Measurements from ENCODE around the gene RNF103. TPM values are rescaled to one million over a fixed set of nuclear protein-coding genes. Genes with fewer than 3 reads are reported as not detected.

Gene RNF103
- total and polyA plus RNA-seq, 2 donors from 2014 or later, result 12.5 to 29.9 TPM

GRCh38 chr2:86580560-86580959 lies 43.1 kb downstream of the RNF103 start:
- no peaks in the 10 kb centered on the region for H3K4me1 ChIP-seq (ENCODE audit: control insufficient read depth in 2 of 3, insufficient read depth in 2 of 3, low read depth in 1 of 3, low read length in 3 of 3)
- H3K36me3 ChIP-seq (ENCODE audit: control insufficient read depth in 2 of 3, insufficient read depth in 3 of 3, low read length in 3 of 3), result no peaks in the 10 kb centered on the region
- H3K9me3 ChIP-seq (ENCODE audit: control insufficient read depth in 2 of 3, insufficient read depth in 1 of 3, low read length in 3 of 3), result no peaks in the 10 kb centered on the region
- intact Hi-C loops (cut with DNase I), result no loop called here
- H3K9ac ChIP-seq (ENCODE audit: low read length in 3 of 3), result no peak overlapping the region
- no peak overlapping the region for H3K27ac ChIP-seq (ENCODE audit: low read depth in 2 of 2, low read length in 2 of 2)
- FAIRE-seq (no peak), DNase-seq (no peak)
- H3K4me3 ChIP-seq (ENCODE audit: low read length in 3 of 3), result no peak overlapping the region
- no peaks in the 10 kb centered on the region for H3K27me3 ChIP-seq (ENCODE audit: control insufficient read depth, insufficient read depth, low read length)
- no peak for TF ChIP-seq CTCF (IDR thresholded peaks at IDR 0.05; ENCODE audit: borderline replicate concordance, extremely low read depth, insufficient read depth)

- no peak overlapping the region for H3K9ac ChIP-seq (ENCODE audit: low read length in 3 of 3)
- H3K27me3 ChIP-seq (ENCODE audit: control insufficient read depth, insufficient read depth, low read length), result no peaks in the 10 kb centered on the region
- no peak overlapping the region for H3K27ac ChIP-seq (ENCODE audit: low read depth in 2 of 2, low read length in 2 of 2)
- no peak overlapping the region for H3K4me3 ChIP-seq (ENCODE audit: low read length in 3 of 3)
- no peaks in the 10 kb centered on the region for H3K9me3 ChIP-seq (ENCODE audit: control insufficient read depth in 2 of 3, insufficient read depth in 1 of 3, low read length in 3 of 3)
- intact Hi-C loops (cut with DNase I), result no loop called here
- no peaks in the 10 kb centered on the region for H3K36me3 ChIP-seq (ENCODE audit: control insufficient read depth in 2 of 3, insufficient read depth in 3 of 3, low read length in 3 of 3)
- no peaks in the 10 kb centered on the region for H3K4me1 ChIP-seq (ENCODE audit: control insufficient read depth in 2 of 3, insufficient read depth in 2 of 3, low read depth in 1 of 3, low read length in 3 of 3)
- no peak for TF ChIP-seq CTCF (IDR thresholded peaks at IDR 0.05; ENCODE audit: borderline replicate concordance, extremely low read depth, insufficient read depth)
- DNase-seq (no peak), FAIRE-seq (no peak)
Observed at GRCh38 chr2:86577817-86578456, 45.7 kb downstream of the RNF103 start.

GRCh38 chr2:86570059-86570458 lies 53.6 kb downstream of the RNF103 start:
- TF ChIP-seq CTCF (IDR thresholded peaks at IDR 0.05; ENCODE audit: borderline replicate concordance, extremely low read depth, insufficient read depth), result no peak
- FAIRE-seq, result no peak
- intact Hi-C loops (cut with DNase I), result no loop called here

GRCh38 chr2:86566821-86567190 lies 56.9 kb downstream of the RNF103 start:
- no peak for FAIRE-seq
- no peak overlapping the region for H3K27ac ChIP-seq (ENCODE audit: low read depth in 2 of 2, low read length in 2 of 2)

More at GRCh38 chr2:86570059-86570458, 53.6 kb downstream of the RNF103 start:
- Histone ChIP-seq H3K4me1 (ENCODE audit: control insufficient read depth in 2 of 3, insufficient read depth in 2 of 3, low read depth in 1 of 3, low read length in 3 of 3) (no peaks in the 10 kb centered on the region), H3K9ac (ENCODE audit: low read length in 3 of 3) (no peak overlapping the region), H3K27ac (ENCODE audit: low read depth in 2 of 2, low read length in 2 of 2) (no peak overlapping the region), H3K27me3 (ENCODE audit: control insufficient read depth, insufficient read depth, low read length) (no peaks in the 10 kb centered on the region), H3K4me3 (ENCODE audit: low read length in 3 of 3) (no peak overlapping the region), H3K9me3 (ENCODE audit: control insufficient read depth in 2 of 3, insufficient read depth in 1 of 3, low read length in 3 of 3) (no peaks in the 10 kb centered on the region), H3K36me3 (ENCODE audit: control insufficient read depth in 2 of 3, insufficient read depth in 3 of 3, low read length in 3 of 3) (no peaks in the 10 kb centered on the region)
- no peak for DNase-seq

More at GRCh38 chr2:86566821-86567190, 56.9 kb downstream of the RNF103 start:
- no peak overlapping the region for H3K4me3 ChIP-seq (ENCODE audit: low read length in 3 of 3)
- H3K27me3 ChIP-seq (ENCODE audit: control insufficient read depth, insufficient read depth, low read length), result no peaks in the 10 kb centered on the region
- peaks cover 5 to 10% (median 6%) of the 10 kb centered on the region in 3 donors for H3K4me1 ChIP-seq (ENCODE audit: control insufficient read depth in 2 of 3, insufficient read depth in 2 of 3, low read depth in 1 of 3, low read length in 3 of 3)
- no peak for TF ChIP-seq CTCF (IDR thresholded peaks at IDR 0.05; ENCODE audit: borderline replicate concordance, extremely low read depth, insufficient read depth)
- no peak overlapping the region for H3K9ac ChIP-seq (ENCODE audit: low read length in 3 of 3)
- no peaks in the 10 kb centered on the region for H3K36me3 ChIP-seq (ENCODE audit: control insufficient read depth in 2 of 3, insufficient read depth in 3 of 3, low read length in 3 of 3)
- no peaks in the 10 kb centered on the region for H3K9me3 ChIP-seq (ENCODE audit: control insufficient read depth in 2 of 3, insufficient read depth in 1 of 3, low read length in 3 of 3)
- intact Hi-C loops (cut with DNase I), result no loop called here
- no peak for DNase-seq

Measured in kidney (tissue), 14 donors.